ENCODE results near the gene TLR5.

DNA sequence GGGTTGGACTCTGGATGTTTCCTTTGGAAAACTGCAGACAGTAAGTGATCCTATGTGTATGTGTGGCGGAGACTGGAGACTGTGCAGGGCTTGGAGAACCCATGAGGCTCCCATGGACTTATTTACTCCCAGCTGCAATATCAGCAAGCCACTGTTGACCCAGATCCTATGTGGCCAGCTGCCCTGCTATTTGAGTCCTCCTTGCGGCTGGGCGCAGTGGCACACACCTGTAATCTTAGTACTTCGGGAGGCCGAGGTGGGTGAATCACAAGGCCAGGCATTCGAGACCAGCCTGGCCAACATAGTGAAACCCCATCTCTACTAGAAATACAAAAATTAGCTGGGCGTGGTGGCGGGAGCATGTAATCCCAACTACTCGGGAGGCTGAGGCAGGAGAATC lies 83.5 kb downstream of the TLR5 start:
- TF ChIP-seq, protein P1, sequence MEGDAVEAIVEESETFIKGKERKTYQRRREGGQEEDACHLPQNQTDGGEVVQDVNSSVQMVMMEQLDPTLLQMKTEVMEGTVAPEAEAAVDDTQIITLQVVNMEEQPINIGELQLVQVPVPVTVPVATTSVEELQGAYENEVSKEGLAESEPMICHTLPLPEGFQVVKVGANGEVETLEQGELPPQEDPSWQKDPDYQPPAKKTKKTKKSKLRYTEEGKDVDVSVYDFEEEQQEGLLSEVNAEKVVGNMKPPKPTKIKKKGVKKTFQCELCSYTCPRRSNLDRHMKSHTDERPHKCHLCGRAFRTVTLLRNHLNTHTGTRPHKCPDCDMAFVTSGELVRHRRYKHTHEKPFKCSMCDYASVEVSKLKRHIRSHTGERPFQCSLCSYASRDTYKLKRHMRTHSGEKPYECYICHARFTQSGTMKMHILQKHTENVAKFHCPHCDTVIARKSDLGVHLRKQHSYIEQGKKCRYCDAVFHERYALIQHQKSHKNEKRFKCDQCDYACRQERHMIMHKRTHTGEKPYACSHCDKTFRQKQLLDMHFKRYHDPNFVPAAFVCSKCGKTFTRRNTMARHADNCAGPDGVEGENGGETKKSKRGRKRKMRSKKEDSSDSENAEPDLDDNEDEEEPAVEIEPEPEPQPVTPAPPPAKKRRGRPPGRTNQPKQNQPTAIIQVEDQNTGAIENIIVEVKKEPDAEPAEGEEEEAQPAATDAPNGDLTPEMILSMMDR (optimal IDR thresholded peaks at IDR 0.05 in 1 of 3, IDR thresholded peaks at IDR 0.05 in 1 of 3, conservative IDR thresholded peaks at IDR 0.05 in 1 of 3; ENCODE audit: extremely low read depth in 1 of 3, insufficient read depth in 2 of 3, low read length in 3 of 3), result no peak
- no peak for TF ChIP-seq EZH2 (IDR thresholded peaks at IDR 0.05; ENCODE audit: low read length)
